K562 (cell line): ENCODE results near the gene SPON1. TPM values are rescaled to one million over a fixed set of nuclear protein-coding genes. Genes with fewer than 3 reads are reported as not detected.

Experiments used
- ATAC-seq: fragments of 200-7000 bp; cut with Tn5 transposase; 3 replicates; pipeline ENCODE4 v1.9.1; 2020; ENCODE audit warnings: moderate library complexity
- BruUV-seq: library from RNA; stranded (reverse); fragments of 400-500 nt; replicated peaks from 2 replicates; lab custom pipeline; 2021; lab: Mats Ljungman, UMichigan
- CTCF ChIA-PET: fragments of 300-600 bp; formaldehyde crosslinking; extraction: SDS; loops from one replicate; lab custom pipeline; 2021; ENCODE audit warnings: low intra/inter-chr PET ratio; lab: Yijun Ruan, JAX
- POLR2A ChIA-PET: fragments of 300-600, 350-650 bp; sonication (Branson Sonifier 250); formaldehyde crosslinking; extraction: SDS; loops from one replicate; lab custom pipeline; 2021; ENCODE audit warnings: antibody characterized with exemption, inconsistent platforms; lab: Yijun Ruan, JAX
- DNase-seq, 4 experiments: peaks; one replicate each; pipeline versions ENCODE4 v3.0.0 to v3.0.0-alpha.2; 2011 to 2018; ENCODE audit warnings: low spot score in 3 of 4, mixed read lengths in 3 of 4; ENCODE audit errors: extremely low read depth in 1 of 4
- FAIRE-seq: peaks from 2 replicates; lab custom pipeline; 2011; peaks lifted over from hg19 to GRCh38; lab: Jason Lieb, UNC
- H2AFZ ChIP-seq: 2 replicates; pipeline ENCODE4 v1.6.0; 2011; ENCODE audit warnings: low read depth, low read length, control low read depth, inconsistent platforms
- H3K27ac ChIP-seq: fragments of 200-600 bp; 3 replicates; pipeline ENCODE4 v1.8.0; 2011; ENCODE audit warnings: low read depth, mild to moderate bottlenecking, control low read depth, inconsistent platforms, low read length, moderate library complexity, mixed read lengths; ENCODE audit errors: extremely low read depth
- H3K27me3 ChIP-seq, 2 experiments: fragments of 300-600 bp in 1 of 2; 2 replicates in 1 of 2; 3 replicates in 1 of 2; pipeline versions ENCODE4 v1.6.0 to v1.8.0; 2011; ENCODE audit warnings: inconsistent platforms in 2 of 2, low read length in 2 of 2, mild to moderate bottlenecking in 1 of 2, mixed read lengths in 1 of 2, moderate library complexity in 1 of 2; ENCODE audit not compliant: control insufficient read depth in 2 of 2, insufficient read depth in 2 of 2
- H3K36me3 ChIP-seq: fragments of 300-600 bp; 3 replicates; pipeline ENCODE4 v1.8.0; 2011; ENCODE audit warnings: mild to moderate bottlenecking, low read length, inconsistent platforms; ENCODE audit not compliant: control insufficient read depth, insufficient read depth
- H3K4me1 ChIP-seq, 2 experiments: fragments of 200-600 bp in 1 of 2; replicated peaks in 1 of 2; 2 replicates in 1 of 2; 3 replicates in 1 of 2; pipeline versions ENCODE4 v1.5.1 to v1.8.0; 2011; ENCODE audit warnings: inconsistent platforms in 2 of 2, low read length in 2 of 2, mild to moderate bottlenecking in 1 of 2, mixed read lengths in 1 of 2, moderate library complexity in 1 of 2; ENCODE audit not compliant: control insufficient read depth in 2 of 2, insufficient read depth in 2 of 2
- H3K4me2 ChIP-seq: 2 replicates; pipeline ENCODE4 v1.6.1; 2011; ENCODE audit warnings: low read length, control low read depth, inconsistent platforms, mixed read lengths; ENCODE audit not compliant: insufficient read depth
- H3K4me3 ChIP-seq: fragments of 200-600 bp; sonication (generic), shearing (Covaris generic); 2 replicates; pipeline ENCODE4 v1.5.1; 2016; ENCODE audit warnings: control low read depth, inconsistent platforms
- H3K79me2 ChIP-seq: fragments of 200-600 bp; 3 replicates; pipeline ENCODE4 v1.8.0; 2011; ENCODE audit warnings: low read length, inconsistent platforms; ENCODE audit not compliant: control insufficient read depth, insufficient read depth
- H3K9ac ChIP-seq, 2 experiments: 2 replicates each; pipeline versions ENCODE4 v1.6.0 to v1.6.1; 2011; ENCODE audit warnings: low read depth in 2 of 2, low read length in 2 of 2, control low read depth in 1 of 2, inconsistent platforms in 1 of 2, mild to moderate bottlenecking in 1 of 2, mixed read lengths in 1 of 2; ENCODE audit not compliant: insufficient read depth in 1 of 2
- H3K9me1 ChIP-seq: one replicate; pipeline ENCODE4 v1.6.0; 2011; ENCODE audit warnings: inconsistent platforms, mild to moderate bottlenecking, low read length, moderate library complexity; ENCODE audit not compliant: control insufficient read depth, insufficient read depth
- H3K9me3 ChIP-seq: replicated peaks from 2 replicates; pipeline ENCODE4 v1.5.1; 2011; ENCODE audit warnings: low read depth, low read length, inconsistent platforms; ENCODE audit not compliant: control insufficient read depth, insufficient read depth
- H4K20me1 ChIP-seq: replicated peaks from 2 replicates; pipeline ENCODE4 v1.6.1; 2011; ENCODE audit warnings: low read length, inconsistent platforms, mixed read lengths; ENCODE audit not compliant: control insufficient read depth, insufficient read depth
- MAZ ChIP-seq, 2 experiments: fragments of 450-650 bp in 1 of 2; sonication (generic) in 1 of 2; formaldehyde crosslinking; IDR thresholded peaks in 1 of 2; conservative IDR thresholded peaks in 1 of 2; 2 replicates each; pipeline versions ENCODE4 v1.4.0 to v1.5.0; 2020; ENCODE audit warnings: mild to moderate bottlenecking in 1 of 2, missing genetic modification reagents in 1 of 2
- ZNF589 ChIP-seq: fragments of 200-800 bp; sonication (Bioruptor generic); IDR thresholded peaks from 2 replicates; pipeline ENCODE4 v1.6.1; 2016; ENCODE audit warnings: low read depth, missing genetic modification characterization, missing compliant biosample characterization
- WGBS: fragments of 100-300 bp; shearing (Covaris generic); methylation state at CpG from one replicate; pipeline ENCODE4 v1.1.6; 2016; ENCODE audit warnings: low coverage, mixed read lengths; ENCODE audit not compliant: insufficient coverage; ENCODE audit errors: missing lambda C conversion rate; 5-methylcytosine and 5-hydroxymethylcytosine counted together
- in situ Hi-C: fragments of 300-500 bp; cut with MboI; formaldehyde crosslinking; loops from 4 replicates; pipeline ENCODE4 v1.15.0; 2018; ENCODE audit warnings: inconsistent platforms, mixed read lengths
- intact Hi-C: fragments of 100-400 bp; cut with micrococcal nuclease; formaldehyde crosslinking; loops from 2 replicates; pipeline ENCODE4 v1.14.2; 2022
- polyA plus RNA-seq, 8 experiments: library from polyadenylated mRNA; depleted of rRNA in 4 of 8; stranded (reverse) in 5 of 8; unstranded in 3 of 8; fragments of >200 nt; fragmentation: Nextera tagmentation in 2 of 8; fragmentation: Illumina TruSeq in 1 of 8; extraction: Ambion mirVana in 2 of 8; extraction: Trizol in 1 of 8; gene quantifications; 2 replicates each; pipeline versions ENCODE4 v1.2.1 to v1.2.3, GENCODE V29; 2011 to 2014; ENCODE audit warnings: inconsistent platforms in 1 of 8, missing spikeins in 1 of 8
- total RNA-seq, 7 experiments: library from RNA; depleted of rRNA in 6 of 7; stranded (reverse); fragments of >200 nt in 6 of 7; fragmentation: Illumina TruSeq in 2 of 7; extraction: Trizol in 2 of 7; gene quantifications; 2 replicates each; pipeline versions ENCODE4 v1.2.1 to v1.2.3, GENCODE V29; 2011 to 2021; ENCODE audit warnings: low replicate concordance in 1 of 7
- TF ChIP-seq, protein P1 (sequence below): fragments of 250-450 bp; sonication (Bioruptor Pico); IDR thresholded peaks from 2 replicates; pipeline ENCODE4 v1.4.0; 2020; ENCODE audit warnings: mild to moderate bottlenecking
- TF ChIP-seq, protein P2 (sequence below): fragments of 450-650 bp; IDR thresholded peaks from 2 replicates; pipeline ENCODE4 v1.6.1; 2016; ENCODE audit warnings: borderline replicate concordance

Gene SPON1
- total and polyA plus RNA-seq, 9 of the 15 experiments (the other 6 are each of a cell fraction or from before 2014, with no cell fraction given), result 0.04 to 0.06 TPM; not detected in 7

DNA sequence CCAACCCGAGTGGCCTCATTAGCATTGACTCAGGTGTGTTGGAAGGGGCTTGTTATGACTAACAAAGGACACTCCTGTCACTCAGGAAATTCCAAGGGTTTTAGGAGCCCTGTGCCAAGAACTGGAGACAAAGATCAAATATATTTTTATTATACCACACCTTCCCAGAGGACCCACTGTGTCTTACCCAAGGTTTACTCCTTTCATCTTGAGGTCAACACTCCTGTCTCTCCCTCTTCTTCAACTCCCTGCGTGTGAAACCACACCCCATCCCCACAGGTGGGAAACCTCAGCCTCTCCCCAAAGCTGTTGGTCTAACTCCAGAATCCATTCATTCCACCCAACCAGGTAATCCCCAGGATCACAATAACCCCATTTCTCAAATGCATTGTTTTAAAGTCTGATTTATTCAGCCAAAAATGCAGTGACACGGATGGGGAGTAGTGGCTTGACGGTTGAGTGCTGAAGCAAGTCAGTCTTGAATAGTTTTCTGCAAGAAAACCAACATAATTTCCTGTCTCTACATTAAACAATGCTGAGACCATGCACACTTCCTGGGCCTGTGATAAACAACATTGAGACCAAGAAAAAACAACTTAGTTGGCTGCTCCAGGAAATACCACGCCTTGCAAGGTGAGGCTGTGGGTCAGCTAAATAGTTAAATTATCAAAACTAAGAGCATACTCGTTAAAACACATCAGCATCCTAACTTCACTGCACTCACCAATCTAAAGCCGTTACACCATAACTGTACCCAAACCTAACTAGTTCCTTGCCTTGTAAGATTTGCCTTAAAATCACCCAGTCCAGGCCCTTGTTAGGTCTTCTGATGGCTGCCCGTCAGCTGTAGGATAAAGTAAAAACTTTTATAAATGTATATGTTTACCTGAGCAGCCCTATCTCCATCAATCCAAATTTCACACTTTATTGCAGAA lies 38.5 kb upstream of the SPON1 start:
- no peak for FAIRE-seq
- intact Hi-C loops, result no loop called here
- ATAC-seq, result no peak
- in situ Hi-C loops, result no loop called here
- no peak overlapping the region for H3K9ac ChIP-seq
- DNase-seq, result no peak
- H3K9me1 ChIP-seq, result no peaks in the 10 kb centered on the region
- CTCF ChIA-PET, result no interaction called here
- peaks cover 0 to 21% of the 10 kb centered on the region in 2 experiments; a peak in 3 of 5 replicates for H3K4me1 ChIP-seq
- POLR2A ChIA-PET, result no interaction called here
- no peaks in the 10 kb centered on the region for H3K9me3 ChIP-seq
- H4K20me1 ChIP-seq, result no peaks in the 10 kb centered on the region
- no TSS peak for BruUV-seq
- no peak overlapping the region for H3K27ac ChIP-seq
- no peak overlapping the region for H3K4me2 ChIP-seq
- TF ChIP-seq, protein P1, sequence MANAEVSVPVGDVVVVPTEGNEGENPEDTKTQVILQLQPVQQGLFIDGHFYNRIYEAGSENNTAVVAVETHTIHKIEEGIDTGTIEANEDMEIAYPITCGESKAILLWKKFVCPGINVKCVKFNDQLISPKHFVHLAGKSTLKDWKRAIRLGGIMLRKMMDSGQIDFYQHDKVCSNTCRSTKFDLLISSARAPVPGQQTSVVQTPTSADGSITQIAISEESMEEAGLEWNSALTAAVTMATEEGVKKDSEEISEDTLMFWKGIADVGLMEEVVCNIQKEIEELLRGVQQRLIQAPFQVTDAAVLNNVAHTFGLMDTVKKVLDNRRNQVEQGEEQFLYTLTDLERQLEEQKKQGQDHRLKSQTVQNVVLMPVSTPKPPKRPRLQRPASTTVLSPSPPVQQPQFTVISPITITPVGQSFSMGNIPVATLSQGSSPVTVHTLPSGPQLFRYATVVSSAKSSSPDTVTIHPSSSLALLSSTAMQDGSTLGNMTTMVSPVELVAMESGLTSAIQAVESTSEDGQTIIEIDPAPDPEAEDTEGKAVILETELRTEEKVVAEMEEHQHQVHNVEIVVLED (CRISPR knock-in tag), result no peak
- TF ChIP-seq, protein P2, sequence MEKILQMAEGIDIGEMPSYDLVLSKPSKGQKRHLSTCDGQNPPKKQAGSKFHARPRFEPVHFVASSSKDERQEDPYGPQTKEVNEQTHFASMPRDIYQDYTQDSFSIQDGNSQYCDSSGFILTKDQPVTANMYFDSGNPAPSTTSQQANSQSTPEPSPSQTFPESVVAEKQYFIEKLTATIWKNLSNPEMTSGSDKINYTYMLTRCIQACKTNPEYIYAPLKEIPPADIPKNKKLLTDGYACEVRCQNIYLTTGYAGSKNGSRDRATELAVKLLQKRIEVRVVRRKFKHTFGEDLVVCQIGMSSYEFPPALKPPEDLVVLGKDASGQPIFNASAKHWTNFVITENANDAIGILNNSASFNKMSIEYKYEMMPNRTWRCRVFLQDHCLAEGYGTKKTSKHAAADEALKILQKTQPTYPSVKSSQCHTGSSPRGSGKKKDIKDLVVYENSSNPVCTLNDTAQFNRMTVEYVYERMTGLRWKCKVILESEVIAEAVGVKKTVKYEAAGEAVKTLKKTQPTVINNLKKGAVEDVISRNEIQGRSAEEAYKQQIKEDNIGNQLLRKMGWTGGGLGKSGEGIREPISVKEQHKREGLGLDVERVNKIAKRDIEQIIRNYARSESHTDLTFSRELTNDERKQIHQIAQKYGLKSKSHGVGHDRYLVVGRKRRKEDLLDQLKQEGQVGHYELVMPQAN, result no peak
- TF ChIP-seq MAZ (CRISPR knock-in tag; conservative IDR thresholded peaks at IDR 0.05 in 1 of 2, IDR thresholded peaks at IDR 0.05 in 1 of 2) (0 out of 4 replicates have a peak, but pooled peaks of 1 of the 2 experiments have one; percentile 2), ZNF589 (CRISPR knock-in tag) (0 out of 2 replicates have a peak, but pooled peaks have one; percentile 24)
- no peak overlapping the region for H2AFZ ChIP-seq
- 37% methylated on average over 8 of the region's 8 CpGs for WGBS
- no peaks in the 10 kb centered on the region for H3K36me3 ChIP-seq
- H3K79me2 ChIP-seq, result no peaks in the 10 kb centered on the region
- H3K4me3 ChIP-seq, result no peak overlapping the region
- H3K27me3 ChIP-seq, result no peaks in the 10 kb centered on the region
